A673 (cell line): ENCODE measurements around the gene S100Z. TPM values are rescaled to one million over a fixed set of nuclear protein-coding genes. Genes with fewer than 3 reads are reported as not detected.

Experiments
- BruUV-seq: library from RNA; stranded (reverse); fragments of 400-500 nt; replicated peaks from 2 replicates; lab custom pipeline; 2021; lab: Mats Ljungman, UMichigan
- CTCF ChIA-PET: fragments of 300-600 bp; sonication (Branson Sonifier 250); formaldehyde crosslinking; loops from one replicate; lab custom pipeline; 2022; ENCODE audit warnings: antibody characterized with exemption; lab: Charles Lee
- POLR2A ChIA-PET: fragments of 300-600 bp; sonication (Branson Sonifier 250); formaldehyde crosslinking; loops from one replicate; lab custom pipeline; 2022; ENCODE audit warnings: antibody characterized with exemption; ENCODE audit not compliant: low non-redundant PET; lab: Charles Lee
- DNase-seq: peaks from one replicate; pipeline ENCODE4 v3.0.0-alpha.2; 2015; ENCODE audit warnings: low spot score
- H3K27ac ChIP-seq: fragments of 200-600 bp; sonication (generic); 2 replicates; pipeline ENCODE4 v1.5.1; 2016; ENCODE audit warnings: mixed run types, low read depth, mild to moderate bottlenecking, mixed read lengths, antibody characterized with exemption, low read length; ENCODE audit not compliant: poor library complexity, severe bottlenecking
- H3K27me3 ChIP-seq: fragments of 200-600 bp; sonication (generic); replicated peaks from 2 replicates; pipeline ENCODE4 v1.6.1; 2017; ENCODE audit warnings: mixed run types, low read depth, mild to moderate bottlenecking, mixed read lengths, antibody characterized with exemption, low read length; ENCODE audit not compliant: insufficient read depth, poor library complexity
- H3K36me3 ChIP-seq: fragments of 200-600 bp; sonication (generic); 2 replicates; pipeline ENCODE4 v1.6.1; 2016; ENCODE audit warnings: mixed run types, mild to moderate bottlenecking, mixed read lengths, antibody characterized with exemption, low read length; ENCODE audit not compliant: insufficient read depth, poor library complexity, severe bottlenecking
- H3K4me1 ChIP-seq: fragments of 200-600 bp; sonication (generic); 2 replicates; pipeline ENCODE4 v1.6.1; 2017; ENCODE audit warnings: mixed run types, mild to moderate bottlenecking, mixed read lengths, antibody characterized with exemption, low read length; ENCODE audit not compliant: insufficient read depth, poor library complexity, severe bottlenecking
- H3K4me3 ChIP-seq: fragments of 200-600 bp; sonication (generic); 2 replicates; pipeline ENCODE4 v1.5.1; 2016; ENCODE audit warnings: low read depth, mixed run types, mild to moderate bottlenecking, mixed read lengths, low read length; ENCODE audit not compliant: poor library complexity, severe bottlenecking
- H3K9me3 ChIP-seq: fragments of 200-600 bp; sonication (generic); 2 replicates; pipeline ENCODE4 v1.6.1; 2016; ENCODE audit warnings: mixed run types, low read depth, mild to moderate bottlenecking, mixed read lengths, antibody characterized with exemption, low read length; ENCODE audit not compliant: poor library complexity, severe bottlenecking
- CTCF ChIP-seq: fragments of 300-800, 200-600 bp; sonication (generic); conservative IDR thresholded peaks from 2 replicates; pipeline ENCODE4 v1.5.1; 2017; ENCODE audit warnings: low read depth, mild to moderate bottlenecking, antibody characterized with exemption, low read length, moderate library complexity, mixed read lengths
- EZH2 ChIP-seq: fragments of 200-600 bp; sonication (generic); IDR thresholded peaks from 2 replicates; pipeline ENCODE4 v1.6.1; 2017; ENCODE audit warnings: borderline replicate concordance, low read depth, mild to moderate bottlenecking, mixed read lengths, antibody characterized with exemption, low read length; ENCODE audit not compliant: poor library complexity, severe bottlenecking
- intact Hi-C: fragments of 100-400 bp; cut with micrococcal nuclease; formaldehyde crosslinking; loops from one replicate; pipeline ENCODE4 v1.10.0; 2022; ENCODE audit not compliant: unreplicated experiment
- total RNA-seq: library from RNA; stranded (reverse); gene quantifications from 2 replicates; pipeline ENCODE4 v1.2.3, GENCODE V29; 2021

S100Z gene
- total RNA-seq, 1 experiment from 2014 or later = not detected

GRCh38 chr5:76893294-76893693 is 43.5 kb downstream of the S100Z start:
- intact Hi-C loops = no loop called here
- Histone ChIP-seq H3K27me3 (peaks cover 29% of the 10 kb centered on the region), H3K4me3 (no peak overlapping the region), H3K4me1 (no peaks in the 10 kb centered on the region), H3K36me3 (no peaks in the 10 kb centered on the region), H3K27ac (no peak overlapping the region), H3K9me3 (peaks cover 7% of the 10 kb centered on the region)
- TF ChIP-seq CTCF = no peak
- ChIA-PET CTCF (no interaction called here), POLR2A (no interaction called here)
- DNase-seq = no peak
- no TSS peak for BruUV-seq

- Histone ChIP-seq H3K9me3 (peaks cover 7% of the 10 kb centered on the region), H3K27me3 (peaks cover 28% of the 10 kb centered on the region), H3K27ac (no peak overlapping the region), H3K4me3 (no peak overlapping the region), H3K4me1 (no peaks in the 10 kb centered on the region), H3K36me3 (no peaks in the 10 kb centered on the region)
- intact Hi-C loops = no loop called here
- CTCF ChIA-PET = no interaction called here
- no peak for TF ChIP-seq CTCF
- no peak for TF ChIP-seq EZH2
- DNase-seq = no peak
- POLR2A ChIA-PET = no interaction called here
- no TSS peak for BruUV-seq
Observed at GRCh38 chr5:76896196-76896595, 46.4 kb downstream of the S100Z start.

- POLR2A ChIA-PET = no interaction called here
- H3K36me3 ChIP-seq = no peaks in the 10 kb centered on the region
- no peaks in the 10 kb centered on the region for H3K4me1 ChIP-seq
- CTCF ChIA-PET = no interaction called here
- no peak overlapping the region for H3K27ac ChIP-seq
- H3K9me3 ChIP-seq = peaks cover 4% of the 10 kb centered on the region
- TF ChIP-seq CTCF = no peak
- TF ChIP-seq EZH2 = no peak
- H3K27me3 ChIP-seq = no peaks in the 10 kb centered on the region
- no peak for DNase-seq
- no peak overlapping the region for H3K4me3 ChIP-seq
- intact Hi-C loops = no loop called here
- no TSS peak for BruUV-seq
Observed at GRCh38 chr5:76901522-76901921, 51.7 kb downstream of the S100Z start.
